AG20443 (cell line): Measurements from ENCODE around the gene DONSON.
"Not testable (repeated sequence)": the region's sequence is repeated elsewhere in the genome, so short reads cannot be mapped to it uniquely, and the experiment has no call there.

Experiments
- DNase-seq: peaks from one replicate; pipeline ENCODE4 v3.0.0; 2012; ENCODE audit warnings: low spot score, mixed read lengths

Gene DONSON, protein sequence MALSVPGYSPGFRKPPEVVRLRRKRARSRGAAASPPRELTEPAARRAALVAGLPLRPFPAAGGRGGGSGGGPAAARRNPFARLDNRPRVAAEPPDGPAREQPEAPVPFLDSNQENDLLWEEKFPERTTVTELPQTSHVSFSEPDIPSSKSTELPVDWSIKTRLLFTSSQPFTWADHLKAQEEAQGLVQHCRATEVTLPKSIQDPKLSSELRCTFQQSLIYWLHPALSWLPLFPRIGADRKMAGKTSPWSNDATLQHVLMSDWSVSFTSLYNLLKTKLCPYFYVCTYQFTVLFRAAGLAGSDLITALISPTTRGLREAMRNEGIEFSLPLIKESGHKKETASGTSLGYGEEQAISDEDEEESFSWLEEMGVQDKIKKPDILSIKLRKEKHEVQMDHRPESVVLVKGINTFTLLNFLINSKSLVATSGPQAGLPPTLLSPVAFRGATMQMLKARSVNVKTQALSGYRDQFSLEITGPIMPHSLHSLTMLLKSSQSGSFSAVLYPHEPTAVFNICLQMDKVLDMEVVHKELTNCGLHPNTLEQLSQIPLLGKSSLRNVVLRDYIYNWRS

DNA sequence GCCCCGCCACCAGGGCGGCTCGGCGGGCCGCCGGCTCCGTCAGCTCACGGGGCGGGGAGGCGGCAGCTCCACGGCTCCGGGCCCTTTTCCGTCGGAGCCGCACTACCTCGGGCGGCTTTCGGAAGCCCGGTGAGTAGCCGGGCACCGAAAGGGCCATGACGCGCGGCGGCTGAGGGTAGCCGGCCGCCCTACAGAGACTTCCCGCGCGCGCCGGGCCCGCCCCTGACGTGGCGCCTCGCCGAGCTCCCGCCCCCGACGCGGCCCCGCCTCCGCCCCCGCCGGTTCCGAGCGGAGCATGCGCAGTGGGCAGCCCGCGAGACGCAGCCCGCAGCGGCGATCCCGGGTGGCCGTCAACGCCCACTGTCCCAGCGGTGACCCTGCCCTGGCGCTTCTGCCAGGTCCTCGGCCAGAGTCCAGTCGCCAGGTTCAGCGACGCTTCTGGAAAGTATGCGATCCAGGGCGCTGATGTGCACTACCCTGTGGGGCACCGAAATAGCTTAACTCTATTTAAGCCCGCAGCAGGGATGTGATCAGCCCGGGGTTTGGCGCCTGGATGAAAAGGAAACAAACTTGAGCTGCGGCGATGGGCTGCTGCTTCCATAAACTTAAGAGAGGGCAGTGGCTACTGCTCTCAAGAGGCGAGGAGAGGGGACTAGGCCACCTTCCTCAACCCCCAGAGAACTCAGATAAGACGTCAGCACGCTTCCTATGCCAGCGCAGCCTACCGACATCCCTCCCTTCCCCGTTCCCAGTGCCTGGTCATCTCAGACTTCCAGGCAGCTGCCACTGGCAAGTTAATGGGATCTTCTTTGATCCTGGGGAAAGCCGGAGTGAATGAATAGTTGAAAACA is at the start of gene DONSON:
TSS of gene DONSON (minus strand) at position 200 of the 851 bp plus-strand sequence. CDS start at position 157, 43 bp downstream.
- peak; percentile 100 for DNase-seq

DNA sequence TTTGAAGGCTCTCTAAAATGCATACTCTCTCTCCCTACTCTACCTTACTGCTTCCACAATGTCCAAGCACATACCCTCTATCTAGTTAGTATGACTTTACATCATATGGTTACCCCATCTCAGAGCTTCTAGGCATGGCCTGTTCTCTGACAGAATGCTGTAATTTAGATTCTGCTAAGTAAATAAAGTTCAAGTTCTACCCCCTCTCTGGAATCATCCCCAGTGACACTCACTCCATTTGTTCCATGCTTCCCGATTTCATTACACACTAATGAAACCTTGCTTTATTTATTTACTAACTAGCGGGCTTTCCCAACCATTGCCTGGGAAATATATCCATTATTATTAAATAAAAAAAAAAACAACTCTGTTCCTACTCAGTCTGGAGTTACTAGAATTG is 45.8 kb upstream of the DONSON start:
- DNase-seq, result no peak

DNA sequence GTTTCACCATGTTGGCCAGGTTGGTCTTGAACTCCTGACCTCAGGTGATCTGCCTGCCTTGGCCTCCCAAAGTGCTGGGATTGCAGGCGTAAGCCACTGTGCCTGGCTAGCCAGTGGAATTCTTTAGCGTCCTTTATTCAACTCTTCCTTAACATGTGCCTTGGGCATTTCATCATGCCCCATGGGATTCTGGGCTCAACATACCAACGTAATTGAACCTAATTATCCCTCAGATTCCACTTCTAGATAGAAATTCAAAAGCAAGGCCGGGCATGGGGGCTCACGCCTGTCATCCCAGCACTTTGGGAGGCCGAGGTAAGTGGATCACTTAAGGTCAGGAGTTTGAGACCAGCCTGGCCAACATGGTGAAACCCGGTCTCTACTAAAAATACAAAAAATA is 37.7 kb upstream of the DONSON start:
- not testable (repeated sequence) for DNase-seq

DNA sequence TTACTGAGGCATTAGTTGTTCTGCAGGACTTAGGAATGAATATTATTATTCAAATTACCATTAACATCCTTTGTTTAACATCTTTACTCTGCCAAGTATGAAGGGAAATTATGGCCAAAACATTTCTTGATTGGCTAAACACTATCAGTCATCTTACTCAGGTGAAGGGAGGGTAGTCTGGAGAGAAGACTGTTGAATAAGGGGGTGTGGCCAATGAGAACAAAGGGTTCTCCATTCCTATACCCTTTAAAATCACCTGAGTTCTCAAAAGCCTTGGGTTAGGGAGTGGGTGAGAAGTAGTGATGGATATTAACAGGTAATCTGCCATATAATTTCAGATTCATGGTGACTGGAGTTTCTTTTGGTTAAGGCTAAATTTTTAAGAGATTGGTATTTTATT is 33.8 kb upstream of the DONSON start:
- no peak for DNase-seq

DNA sequence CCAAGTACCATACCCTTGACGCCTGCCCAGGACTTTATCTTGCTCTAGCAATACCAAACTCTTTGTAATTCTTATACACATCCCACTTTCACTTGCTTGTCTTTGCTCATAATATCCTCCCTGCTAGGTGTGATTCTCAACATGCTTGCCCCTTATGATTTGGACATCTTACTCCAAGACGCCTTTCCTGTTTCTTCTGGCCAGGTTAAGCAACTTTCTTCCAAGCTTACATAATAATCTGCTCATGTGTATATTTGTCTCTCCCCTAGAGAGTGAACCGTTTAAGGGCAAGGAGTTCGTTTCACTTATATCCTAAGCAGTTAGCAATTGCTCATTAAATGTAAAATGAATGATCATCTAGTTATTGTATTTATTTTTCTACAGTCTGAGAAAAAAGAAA is 31.2 kb upstream of the DONSON start:
- no peak for DNase-seq

DNA sequence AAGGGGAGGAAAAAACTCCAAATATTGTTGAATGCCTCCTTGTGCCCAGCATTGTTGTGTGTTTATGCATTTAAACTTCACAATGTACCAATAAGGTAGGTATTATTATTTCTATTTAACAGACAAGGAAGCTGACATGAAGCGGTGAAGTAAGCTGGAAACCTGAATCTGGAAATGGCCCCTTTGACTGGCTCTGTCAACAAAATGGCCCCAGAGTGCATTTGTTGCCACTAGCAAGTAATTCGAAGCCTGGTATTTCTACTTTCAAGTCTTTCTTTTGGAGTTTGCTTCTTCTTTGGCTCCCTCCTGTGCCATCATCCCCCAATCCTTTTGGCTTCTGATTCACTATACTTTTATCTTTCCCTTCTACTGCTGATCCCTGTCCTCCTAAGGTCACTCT is 29.9 kb upstream of the DONSON start:
- DNase-seq, result no peak

DNA sequence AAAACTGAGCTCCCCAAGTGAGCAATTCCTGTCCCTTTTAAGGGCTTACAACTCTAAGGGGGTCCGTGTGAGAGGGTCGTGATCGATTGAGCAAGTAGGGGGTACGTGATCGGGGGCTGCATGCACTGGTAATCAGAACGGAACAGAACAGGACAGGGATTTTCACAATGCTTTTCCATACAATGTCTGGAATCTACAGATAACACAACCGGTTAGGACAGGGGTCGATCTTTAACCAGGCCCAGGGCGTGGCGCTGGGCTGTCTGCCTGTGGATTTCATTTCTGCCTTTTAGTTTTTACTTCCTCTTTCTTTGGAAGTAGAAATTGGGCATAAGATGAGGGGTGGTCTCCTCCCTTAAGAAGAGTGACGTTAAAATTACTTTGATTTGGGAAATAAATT is 29.1 kb upstream of the DONSON start:
- not testable (repeated sequence) for DNase-seq

DNA sequence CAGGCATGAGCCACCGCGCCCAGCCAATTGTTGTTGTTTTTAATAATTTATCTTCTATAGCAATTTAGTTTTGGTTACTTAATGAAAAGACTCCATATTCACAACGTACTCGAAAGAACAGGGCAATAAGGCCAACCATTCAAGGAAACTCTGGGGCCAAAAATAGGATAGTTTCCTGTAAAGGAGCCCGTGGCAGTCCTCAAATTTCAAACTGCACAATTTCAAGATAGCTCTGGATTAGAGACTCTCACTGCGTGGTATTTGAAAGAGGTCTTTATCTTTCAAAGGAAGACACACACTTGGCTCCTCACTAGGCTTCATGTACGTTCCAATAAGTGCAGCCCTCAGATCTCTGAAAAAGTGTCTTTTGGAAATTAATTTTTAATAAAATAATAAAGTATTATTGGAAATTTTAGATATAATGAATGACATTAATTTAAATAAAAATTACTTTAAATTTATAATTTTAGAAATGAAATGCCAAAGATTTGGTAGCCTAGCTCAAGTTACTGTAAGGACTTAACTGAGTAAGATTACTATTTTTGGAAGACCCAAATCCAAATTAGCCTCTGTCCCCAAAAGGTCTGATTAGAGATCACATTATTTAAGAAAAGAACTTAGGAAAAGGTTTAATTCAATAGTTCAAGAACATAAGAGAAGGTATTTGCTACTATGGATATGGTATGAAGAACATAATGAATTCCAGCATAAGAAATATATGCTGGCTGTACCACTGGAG is 22.7 kb upstream of the DONSON start:
- no peak for DNase-seq

DNA sequence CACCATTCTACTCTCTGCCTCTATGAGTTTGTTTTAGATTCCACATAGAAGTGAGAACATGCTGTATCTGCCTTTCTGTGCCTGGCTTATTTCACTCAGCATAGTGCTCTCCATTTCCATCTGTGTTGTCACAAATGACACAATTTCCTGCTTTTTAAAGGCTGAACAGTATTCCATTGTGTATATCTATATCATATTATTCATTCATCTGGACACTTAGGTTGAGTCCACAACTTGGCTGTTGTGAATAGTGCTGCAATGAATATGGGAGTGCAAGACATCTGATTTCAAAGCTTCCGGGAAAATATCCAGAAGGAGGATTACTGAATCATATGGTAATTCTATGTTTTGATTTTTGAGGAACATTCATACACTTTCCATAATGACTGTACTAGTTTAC is 20.1 kb upstream of the DONSON start:
- DNase-seq, result no peak

DNA sequence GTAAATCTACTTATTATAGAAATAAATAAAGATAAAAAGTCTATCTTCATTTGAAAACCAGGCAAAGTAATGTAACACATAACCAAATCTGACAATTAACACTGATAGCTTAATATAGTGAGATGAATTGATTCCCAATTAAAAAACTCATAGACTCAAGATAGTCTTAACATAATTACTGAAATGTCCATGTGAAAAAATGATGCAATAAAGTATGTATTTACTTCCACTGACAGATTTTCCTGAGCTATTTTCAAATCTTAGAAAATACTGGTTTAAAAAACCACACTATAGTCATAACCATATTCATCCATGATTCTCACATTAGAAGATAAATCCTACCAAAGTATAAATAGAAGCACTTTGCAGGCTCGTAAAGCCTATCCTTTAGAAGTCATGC is 9.6 kb upstream of the DONSON start:
- DNase-seq, result no peak

DNA sequence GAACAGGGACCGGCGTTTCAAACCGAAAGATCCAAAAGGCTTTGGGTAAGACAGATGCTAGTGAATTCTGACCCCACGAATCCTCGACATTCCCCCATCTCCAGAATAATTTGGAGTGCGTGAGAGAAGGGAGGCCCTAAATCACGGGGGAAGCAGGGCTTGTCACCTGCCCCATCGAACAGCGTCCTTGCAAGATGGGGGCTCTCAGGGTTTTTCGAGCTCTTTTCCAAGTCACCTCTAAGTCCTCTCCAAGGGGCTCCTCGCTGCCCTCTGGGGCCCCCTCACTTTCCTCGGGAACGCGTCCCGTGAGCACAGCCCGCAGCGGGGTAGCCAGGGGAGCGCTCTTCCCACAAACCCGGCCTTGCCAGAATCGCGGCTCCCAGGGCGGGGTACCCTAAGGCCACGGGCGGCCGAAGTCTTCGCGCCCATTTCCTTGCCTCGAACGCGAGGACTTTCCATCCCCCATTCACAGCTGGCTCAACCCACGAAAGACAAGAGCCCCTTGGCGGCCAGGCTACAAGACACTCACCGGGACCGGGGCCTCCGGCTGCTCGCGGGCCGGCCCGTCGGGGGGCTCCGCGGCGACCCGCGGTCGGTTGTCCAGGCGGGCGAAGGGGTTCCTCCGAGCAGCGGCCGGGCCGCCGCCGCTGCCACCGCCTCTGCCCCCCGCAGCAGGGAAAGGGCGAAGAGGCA is 546 bp downstream of the DONSON start:
- peak; percentile 54 for DNase-seq

DNA sequence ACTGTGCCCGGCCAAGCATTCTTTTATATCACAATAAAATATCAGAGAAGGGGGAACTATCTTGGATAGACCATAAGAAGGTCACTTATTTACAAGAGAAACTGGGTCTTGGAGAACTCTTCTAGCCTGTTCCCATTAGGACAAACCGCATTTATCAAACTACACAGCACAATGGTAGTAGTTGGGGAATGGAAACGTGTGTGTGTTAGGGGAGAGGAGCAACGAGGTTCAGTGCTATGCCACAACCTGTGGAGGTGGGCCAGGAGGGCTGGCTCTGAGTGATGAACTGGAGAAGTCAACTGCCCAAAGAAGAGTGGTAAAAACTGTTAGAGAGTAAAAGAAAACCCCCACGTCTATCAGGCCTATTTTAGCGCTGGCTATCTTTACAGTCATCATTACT is 1.6 kb downstream of the DONSON start:
- no peak for DNase-seq

DNA sequence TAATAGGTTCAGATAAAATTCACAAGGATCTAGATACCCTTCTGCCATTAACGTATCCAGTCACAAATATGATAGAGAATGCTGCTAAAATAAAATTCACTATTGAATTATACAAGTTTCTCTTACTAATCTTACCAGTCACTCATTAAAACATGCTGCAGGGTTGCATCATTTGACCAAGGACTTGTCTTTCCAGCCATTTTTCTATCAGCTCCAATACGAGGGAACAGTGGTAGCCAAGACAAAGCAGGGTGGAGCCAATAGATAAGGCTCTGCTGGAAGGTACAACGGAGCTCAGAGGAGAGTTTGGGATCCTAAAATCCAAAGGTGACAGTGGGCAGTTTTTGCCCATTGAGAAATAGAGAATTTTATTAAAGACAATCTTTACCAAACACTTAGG is 4.0 kb downstream of the DONSON start:
- no peak for DNase-seq

DNA sequence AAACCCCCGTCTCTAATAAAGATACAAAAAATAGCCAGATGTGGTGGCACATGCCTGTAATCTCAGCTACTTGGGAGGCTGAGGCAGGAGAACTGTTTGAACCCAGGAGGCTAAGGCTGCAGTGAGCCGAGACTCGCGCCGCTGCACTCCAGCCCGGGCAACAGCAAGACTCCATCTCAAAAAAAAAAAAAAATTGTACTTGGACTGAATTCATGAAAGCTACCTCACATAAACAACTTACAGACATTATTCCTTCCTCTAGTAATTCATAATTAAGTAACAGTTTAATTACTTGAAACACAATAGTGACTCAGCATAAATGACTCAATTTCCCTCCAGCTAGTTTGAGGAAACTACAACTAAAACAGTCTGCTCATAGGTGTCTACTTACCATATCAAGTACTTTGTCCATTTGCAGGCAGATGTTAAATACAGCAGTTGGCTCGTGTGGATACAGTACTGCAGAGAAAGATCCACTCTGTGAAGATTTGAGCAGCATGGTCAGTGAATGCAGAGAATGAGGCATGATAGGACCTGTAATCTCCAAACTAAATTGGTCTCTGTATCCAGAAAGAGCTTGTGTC is 9.4 kb downstream of the DONSON start:
- no peak for DNase-seq

DNA sequence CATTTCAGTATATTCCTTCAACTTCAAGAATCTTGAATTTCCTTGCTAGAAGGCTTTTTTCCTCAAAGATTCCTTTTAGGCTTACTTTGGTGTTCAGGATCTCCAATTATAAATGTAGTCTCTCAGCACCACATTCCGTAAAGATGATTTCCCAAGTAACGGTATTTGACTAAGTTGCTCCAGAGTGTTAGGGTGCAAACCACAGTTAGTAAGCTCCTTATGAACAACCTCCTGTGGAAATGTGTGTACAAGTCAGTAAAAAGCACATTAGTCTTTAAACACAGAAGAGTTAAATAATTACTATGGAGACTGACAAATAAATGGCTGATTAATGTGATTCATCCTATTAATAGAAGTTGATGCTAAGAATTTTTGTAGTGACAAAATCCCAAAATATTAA is 10.3 kb downstream of the DONSON start:
- peak; percentile 13 for DNase-seq

DNA sequence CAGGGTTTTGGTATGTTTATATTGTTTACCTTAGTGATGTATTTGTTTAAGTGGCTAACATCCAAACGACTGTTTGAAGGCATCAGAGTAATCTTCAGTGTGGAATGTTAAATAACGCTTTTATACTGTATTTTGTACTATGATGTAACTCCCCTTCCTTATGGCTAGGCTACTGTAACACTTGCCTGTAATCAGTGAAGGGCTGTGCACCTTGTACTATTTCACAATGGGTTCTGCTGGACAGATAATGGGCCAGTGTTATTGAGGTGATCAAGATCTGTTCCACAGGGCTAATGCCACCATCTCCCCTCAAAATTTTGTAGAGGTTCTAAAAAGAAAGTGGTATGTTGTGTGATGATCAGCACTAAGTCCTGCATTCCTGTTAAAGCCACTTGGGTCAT is 11.7 kb downstream of the DONSON start:
- not testable (repeated sequence) for DNase-seq

DNA sequence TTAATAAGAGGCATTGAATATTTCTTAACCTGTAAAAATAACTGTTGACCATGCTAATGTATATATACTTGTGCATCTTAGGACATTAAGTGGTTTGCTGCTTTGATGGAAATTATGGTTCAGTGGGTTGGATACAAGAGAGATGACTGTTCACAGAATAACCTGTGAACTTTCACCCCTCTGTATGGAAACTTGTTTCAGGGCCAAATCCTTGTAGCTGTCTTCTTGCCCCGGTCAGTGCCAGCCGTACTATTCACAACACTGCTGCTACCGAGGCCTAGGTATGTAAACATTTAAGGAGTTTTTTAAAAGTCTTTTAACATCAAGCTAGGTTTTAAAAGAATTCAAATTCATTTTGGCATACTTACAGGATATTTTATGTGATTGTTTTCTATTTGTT is 16.1 kb downstream of the DONSON start:
- no peak for DNase-seq

DNA sequence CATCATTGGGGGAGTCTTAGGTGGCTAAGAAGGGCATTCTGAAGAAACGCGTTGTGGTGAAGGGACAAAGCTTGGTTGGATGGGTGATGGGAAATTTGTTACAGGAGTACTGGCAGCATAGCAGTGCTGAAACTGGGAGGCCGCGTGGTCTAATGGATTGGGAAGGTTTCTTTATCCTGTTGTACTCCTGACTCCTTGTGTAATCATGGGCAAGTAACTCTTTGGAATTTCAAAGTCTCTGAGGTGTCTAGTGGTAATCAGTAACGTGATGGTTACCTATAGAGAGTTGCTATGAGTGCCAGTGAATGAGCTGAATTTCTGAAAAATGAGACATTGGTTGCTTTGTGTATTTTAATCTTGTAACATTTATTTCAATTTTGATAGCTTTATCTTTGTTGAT is 18.5 kb downstream of the DONSON start:
- DNase-seq, result no peak

DNA sequence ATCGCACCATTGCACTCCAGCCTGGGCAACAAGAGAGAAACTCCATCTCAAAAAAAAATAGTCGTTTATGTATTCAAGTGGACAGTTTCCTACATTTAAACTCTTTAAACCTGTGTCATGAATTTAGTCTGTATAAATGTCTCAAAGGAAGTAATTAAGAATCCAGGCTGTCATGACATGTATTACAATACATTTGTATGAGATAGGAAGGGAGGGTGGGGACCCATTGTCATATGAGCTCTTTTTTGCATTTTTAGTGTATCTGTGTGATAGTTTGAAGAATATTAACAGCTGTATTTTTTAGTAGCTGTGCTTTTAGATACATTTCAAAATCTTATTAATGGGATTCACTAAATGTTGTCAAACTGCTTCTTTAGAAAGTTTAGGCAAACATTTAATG is 20.0 kb downstream of the DONSON start:
- no peak for DNase-seq

DNA sequence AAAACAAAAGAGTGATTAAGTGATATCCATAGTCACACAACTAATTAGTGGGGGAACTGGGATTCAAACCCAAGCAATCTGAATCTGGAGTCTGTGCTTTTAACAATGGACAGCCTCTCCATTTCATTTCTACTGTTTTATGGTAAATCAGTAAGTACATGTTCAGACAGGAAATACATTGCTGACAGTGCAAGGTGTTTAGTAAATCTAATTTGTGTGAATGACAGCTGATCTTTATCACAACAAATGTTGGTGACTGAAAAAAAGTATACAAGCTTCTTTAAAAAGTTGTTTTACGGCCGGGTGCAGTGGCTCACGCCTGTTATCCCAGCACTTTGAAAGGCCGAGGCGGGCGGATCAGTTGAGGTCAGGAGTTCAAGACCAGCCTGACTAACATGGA is 20.6 kb downstream of the DONSON start:
- no peak for DNase-seq

DNA sequence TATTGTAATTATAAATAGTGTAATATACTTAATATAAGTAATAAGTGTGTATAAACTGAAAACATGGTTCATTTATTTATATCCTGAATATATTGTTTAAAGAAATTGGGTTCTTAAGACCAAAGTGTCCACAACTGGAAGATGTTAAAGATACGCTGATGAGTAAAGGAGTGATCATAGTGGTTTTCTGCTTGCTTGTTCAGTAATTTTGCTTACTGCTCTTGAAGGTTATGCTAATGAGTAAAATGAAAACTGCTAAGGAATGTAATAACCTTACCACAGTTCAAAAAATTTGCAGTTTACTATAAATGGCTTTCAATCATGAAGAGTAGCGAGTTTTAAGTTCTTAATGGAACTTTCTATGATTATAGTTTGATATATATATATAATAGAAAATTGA is 22.0 kb downstream of the DONSON start:
- no peak for DNase-seq
